ENCODE measurements around the gene TJP1. TPM values are rescaled to one million over a fixed set of nuclear protein-coding genes. Genes with fewer than 3 reads are reported as not detected.
"Not testable (repeated sequence)": the region's sequence is repeated elsewhere in the genome, so short reads cannot be mapped to it uniquely, and the experiment has no call there.

The TJP1 gene
- total and polyA plus RNA-seq, 2 donors: 38.7 to 149 TPM

DNA sequence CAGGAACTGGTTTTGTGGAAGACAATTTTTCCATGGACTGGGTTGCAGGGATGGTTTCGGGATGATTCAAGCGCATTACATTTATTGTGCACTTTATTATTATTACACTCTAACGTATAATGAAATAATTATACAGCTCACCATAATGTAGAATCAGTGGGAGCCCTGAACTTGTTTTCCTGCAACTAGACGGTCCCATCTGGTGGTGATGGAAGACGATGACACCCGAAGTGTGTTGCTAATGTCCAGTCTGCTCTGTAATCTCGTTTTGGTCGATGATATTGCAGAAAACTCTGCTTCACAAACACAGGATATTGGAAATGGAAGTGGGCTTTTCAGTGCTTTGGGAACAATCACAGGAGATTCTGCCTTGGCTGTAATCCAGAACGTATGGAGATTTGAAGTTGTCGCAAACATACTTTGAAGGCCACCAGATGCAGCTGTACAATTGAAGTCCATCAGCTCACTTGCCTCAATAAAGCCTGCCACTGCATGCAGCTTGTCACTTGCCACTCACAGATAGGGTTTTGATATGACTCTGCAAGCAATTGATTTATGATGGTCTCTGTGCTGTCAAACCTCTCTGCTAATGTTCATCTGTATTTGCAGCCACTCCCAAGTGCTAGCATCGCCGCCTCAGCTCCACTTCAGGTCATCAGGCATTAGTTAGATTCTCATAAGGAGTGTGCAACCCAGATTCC is 141.7 kb downstream of the TJP1 start:
- H3K4me3 ChIP-seq (ENCODE audit: low read depth, low read length): no peak overlapping the region
- no peaks in the 10 kb centered on the region for H3K4me1 ChIP-seq (ENCODE audit: insufficient read depth)
- 53% methylated on average over 12 of the region's 12 CpGs for whole genome bisulfite sequencing
- H3K36me3 ChIP-seq (ENCODE audit: insufficient read depth): no peaks in the 10 kb centered on the region
- no peak overlapping the region for H3K27ac ChIP-seq (ENCODE audit: low read depth)
- no peak for DNase-seq (ENCODE audit: extremely low spot score)

DNA sequence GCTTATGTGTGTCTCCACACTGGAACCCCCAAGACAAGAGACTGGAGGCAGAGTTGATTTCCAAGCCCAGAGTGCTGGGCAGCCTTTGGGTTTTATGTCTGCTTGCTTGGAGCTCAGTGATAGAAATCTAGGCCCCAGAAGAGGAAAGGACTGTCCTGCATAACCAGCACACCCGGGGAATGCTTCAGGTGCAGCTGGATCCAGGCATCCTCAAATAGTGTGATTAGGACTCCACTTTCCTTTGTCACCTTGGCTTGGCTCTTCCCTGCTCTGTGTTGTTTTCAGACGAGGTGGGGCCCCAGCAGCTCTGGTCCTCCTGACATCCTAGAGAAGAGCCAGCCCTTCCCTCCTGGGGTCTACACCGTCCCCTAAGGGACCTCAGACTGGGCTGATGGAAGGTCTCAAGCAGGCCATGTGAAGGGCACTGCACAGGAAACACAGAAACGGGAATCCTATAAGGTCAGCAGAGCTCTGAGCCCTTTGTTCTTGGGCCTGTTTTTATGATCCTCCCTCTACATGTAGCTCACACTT is 143.7 kb downstream of the TJP1 start:
- Histone ChIP-seq H3K4me1 (ENCODE audit: insufficient read depth) (peaks cover 1% of the 10 kb centered on the region), H3K36me3 (ENCODE audit: insufficient read depth) (no peaks in the 10 kb centered on the region), H3K27ac (ENCODE audit: low read depth) (no peak overlapping the region), H3K4me3 (ENCODE audit: low read depth, low read length) (no peak overlapping the region)
- DNase-seq (ENCODE audit: extremely low spot score): no peak
- WGBS: 82% methylated on average over 4 of the region's 4 CpGs

DNA sequence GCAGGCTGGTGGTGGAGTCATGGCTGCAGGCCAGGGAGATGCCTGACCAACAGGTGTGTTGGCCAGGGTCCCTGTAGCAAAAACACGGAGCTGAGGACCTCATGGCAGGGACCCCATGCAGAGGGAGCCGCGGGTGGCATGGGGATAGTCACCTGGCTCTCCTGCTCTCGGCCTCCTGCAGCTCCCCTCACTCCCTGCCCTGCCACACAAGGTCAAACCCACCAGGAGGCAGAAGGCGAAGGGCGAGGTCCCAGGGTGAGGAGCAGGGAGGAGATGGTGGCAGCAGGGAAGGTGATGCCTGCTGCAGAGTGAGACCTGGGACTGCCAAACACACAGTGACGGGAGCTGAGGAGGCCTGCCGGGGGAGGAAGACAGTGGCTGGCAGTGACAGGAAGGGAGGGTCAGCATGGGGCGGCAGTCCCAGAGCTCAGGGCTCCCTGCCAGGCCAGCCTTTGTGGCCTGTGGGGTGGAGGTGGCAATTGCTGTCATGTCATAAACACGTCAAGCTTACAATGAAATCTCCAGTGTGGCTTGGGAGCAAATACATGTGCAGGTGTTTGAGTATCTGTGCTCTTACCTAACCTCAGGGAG is 144.3 kb downstream of the TJP1 start:
- Histone ChIP-seq H3K4me1 (ENCODE audit: insufficient read depth) (peaks cover 1% of the 10 kb centered on the region), H3K36me3 (ENCODE audit: insufficient read depth) (no peaks in the 10 kb centered on the region), H3K4me3 (ENCODE audit: low read depth, low read length) (no peak overlapping the region), H3K27ac (ENCODE audit: low read depth) (no peak overlapping the region)
- WGBS: 84% methylated on average over 10 of the region's 10 CpGs
- no peak for DNase-seq (ENCODE audit: extremely low spot score)

DNA sequence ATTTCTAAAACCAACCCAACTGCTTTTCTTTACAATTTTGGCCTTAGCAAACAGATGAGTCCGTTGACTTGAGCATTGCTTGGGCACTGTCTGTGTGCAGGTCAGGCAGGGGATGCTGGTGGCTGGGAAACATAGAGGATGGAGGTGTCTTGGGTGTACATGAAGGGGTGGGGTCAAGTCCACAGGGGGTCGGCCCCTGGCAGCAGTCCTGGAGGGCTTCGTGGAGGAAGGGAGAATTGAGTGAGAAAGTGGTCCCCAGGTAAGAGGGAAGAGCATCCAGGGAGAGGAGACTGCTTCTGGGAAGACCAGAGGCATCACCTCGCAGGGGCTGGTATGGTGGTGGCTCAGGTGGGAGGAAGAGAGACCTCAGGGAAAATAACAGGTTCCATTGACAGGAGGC is 144.8 kb downstream of the TJP1 start:
- no peak overlapping the region for H3K4me3 ChIP-seq (ENCODE audit: low read depth, low read length)
- no peaks in the 10 kb centered on the region for H3K36me3 ChIP-seq (ENCODE audit: insufficient read depth)
- H3K4me1 ChIP-seq (ENCODE audit: insufficient read depth): peaks cover 1% of the 10 kb centered on the region
- 78% methylated on average over 4 of the region's 4 CpGs for WGBS
- no peak overlapping the region for H3K27ac ChIP-seq (ENCODE audit: low read depth)
- DNase-seq (ENCODE audit: extremely low spot score): no peak

DNA sequence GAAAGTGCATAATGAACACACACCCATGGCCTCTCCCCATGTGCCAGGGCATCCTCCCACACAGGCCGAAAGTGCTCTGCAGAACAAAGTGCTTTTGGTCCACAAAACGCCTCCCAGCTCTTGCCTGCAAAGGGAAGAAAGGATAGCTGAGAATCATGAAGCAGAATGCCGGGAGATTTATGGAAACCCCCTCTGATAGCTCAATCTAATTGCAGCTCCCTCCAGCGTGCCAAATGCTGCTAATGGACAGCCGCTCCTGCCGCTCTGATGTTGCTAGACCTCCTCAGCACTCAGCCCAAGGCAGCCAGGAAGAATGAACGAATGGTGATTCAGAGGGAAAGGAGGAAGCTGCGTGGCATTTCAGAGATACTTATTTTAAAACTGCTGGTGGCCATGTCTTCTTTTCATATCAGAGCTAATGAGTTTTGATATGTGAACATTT is 145.3 kb downstream of the TJP1 start:
- peak; percentile 20 for DNase-seq (ENCODE audit: extremely low spot score)

DNA sequence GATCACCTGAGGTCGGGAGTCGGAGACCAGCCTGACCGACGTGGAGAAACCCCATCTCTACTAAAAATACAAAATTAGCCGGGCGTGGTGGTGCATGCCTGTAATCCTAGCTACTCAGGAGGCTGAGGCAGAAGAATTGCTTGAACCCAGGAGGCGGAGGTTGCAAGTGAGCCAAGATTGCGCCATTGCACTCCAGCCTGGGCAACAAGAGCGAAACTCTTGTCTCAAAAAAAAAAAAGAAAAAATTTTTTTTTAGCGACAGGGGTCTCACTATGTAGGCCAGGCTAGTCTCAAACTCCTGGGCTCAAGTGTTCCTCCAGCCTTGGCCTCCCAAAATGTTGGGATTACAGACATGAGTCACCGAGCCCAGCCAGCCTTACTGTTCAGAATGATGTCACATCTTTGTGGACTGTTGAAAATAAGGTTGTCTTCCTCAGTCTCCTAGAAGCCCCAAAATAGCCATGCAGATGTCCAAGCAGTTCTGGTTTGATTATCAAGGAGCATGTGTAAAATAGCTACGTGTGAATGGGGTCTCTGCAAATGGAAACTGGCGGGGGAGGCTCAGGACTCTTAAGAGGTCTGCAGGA is 145.8 kb downstream of the TJP1 start:
- WGBS: 91% methylated on average over 13 of the region's 13 CpGs
- H3K36me3 ChIP-seq (ENCODE audit: insufficient read depth); DNase-seq (ENCODE audit: extremely low spot score); H3K27ac ChIP-seq (ENCODE audit: low read depth); H3K4me3 ChIP-seq (ENCODE audit: low read depth, low read length); H3K4me1 ChIP-seq (ENCODE audit: insufficient read depth): not testable (repeated sequence)

More for the DNA sequence above, 145.3 kb downstream of the TJP1 start:
- Histone ChIP-seq H3K36me3 (ENCODE audit: insufficient read depth) (no peaks in the 10 kb centered on the region), H3K27ac (ENCODE audit: low read depth) (no peak overlapping the region), H3K4me1 (ENCODE audit: insufficient read depth) (peaks cover 1% of the 10 kb centered on the region), H3K4me3 (ENCODE audit: low read depth, low read length) (no peak overlapping the region)
- WGBS: 69% methylated on average over 8 of the region's 8 CpGs

DNA sequence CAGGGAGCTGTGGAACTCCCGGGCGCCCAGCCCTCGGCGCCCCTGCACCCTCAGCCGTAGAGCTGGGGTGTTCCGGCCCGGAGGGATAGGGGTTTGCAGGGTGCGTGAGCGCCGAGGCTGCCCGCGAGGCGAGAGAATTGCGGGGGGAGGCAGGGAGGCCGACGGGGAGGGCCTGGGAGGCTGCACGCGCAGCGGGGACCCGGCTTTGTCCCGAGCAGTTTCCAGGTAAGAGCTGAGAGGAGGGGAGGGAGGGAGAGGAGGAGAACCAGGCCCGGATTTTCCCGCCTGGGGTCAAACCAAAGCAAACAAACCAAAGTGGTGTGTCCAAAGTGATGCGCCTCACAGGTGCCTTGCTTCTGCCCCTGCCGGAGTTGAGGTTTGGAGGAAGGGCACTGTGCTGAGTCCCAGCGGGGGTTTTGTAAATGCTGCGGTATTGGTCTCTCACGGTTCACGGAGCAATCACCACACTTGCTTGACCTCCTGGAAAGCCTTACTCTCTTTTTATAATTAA is 146.4 kb downstream of the TJP1 start:
- WGBS: 51% methylated on average over 29 of the region's 29 CpGs
- H3K4me1 ChIP-seq (ENCODE audit: insufficient read depth): peaks cover 1% of the 10 kb centered on the region
- H3K36me3 ChIP-seq (ENCODE audit: insufficient read depth): no peaks in the 10 kb centered on the region
- no peak overlapping the region for H3K27ac ChIP-seq (ENCODE audit: low read depth)
- no peak overlapping the region for H3K4me3 ChIP-seq (ENCODE audit: low read depth, low read length)
- no peak for DNase-seq (ENCODE audit: extremely low spot score)

DNA sequence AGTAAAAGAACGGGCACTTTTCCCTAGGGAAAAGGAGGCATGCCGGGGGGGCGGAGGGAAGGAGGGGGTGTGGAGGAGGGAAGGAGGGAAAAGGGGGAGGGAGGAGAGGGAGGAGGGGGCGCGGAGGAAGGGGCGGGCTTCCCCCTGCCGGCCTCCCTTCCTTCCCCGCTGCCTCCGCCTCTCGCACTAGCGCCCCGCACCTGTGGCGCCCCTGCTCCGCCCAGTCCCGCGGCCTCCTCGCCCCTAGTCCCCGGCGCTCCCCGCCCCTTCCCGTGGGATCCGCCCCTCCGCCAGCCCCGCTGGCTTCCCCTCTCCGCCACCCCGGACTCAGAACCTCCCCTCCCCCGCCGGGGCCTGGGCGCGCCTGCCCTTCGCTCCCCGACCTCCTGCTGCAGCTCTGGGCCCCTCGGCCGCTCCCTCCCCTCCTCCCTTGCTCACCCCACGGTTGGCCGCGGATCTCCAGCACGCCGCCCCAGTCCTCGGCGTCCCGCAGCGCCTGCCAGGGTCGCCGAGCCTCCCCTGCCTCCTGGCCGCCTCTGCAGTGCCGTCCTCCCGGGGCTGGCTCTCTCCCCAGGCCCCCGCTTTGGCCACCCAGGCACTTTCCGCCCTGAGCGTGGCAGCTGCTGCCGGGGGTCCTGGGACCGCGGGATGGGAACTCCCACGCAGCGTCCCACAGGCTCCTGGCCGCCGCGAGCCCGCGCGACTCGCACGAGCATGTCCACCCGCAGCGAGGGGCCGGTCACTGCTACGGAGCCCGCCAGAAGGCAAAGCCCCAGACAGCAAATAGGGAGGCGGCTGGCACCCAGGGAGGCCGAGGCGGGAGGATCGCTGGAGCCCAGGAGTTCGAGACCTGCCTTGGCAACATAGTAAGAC is 147.4 kb downstream of the TJP1 start:
- DNase-seq (ENCODE audit: extremely low spot score): peak; percentile 8
- Histone ChIP-seq H3K27ac (ENCODE audit: low read depth) (no peak overlapping the region), H3K36me3 (ENCODE audit: insufficient read depth) (no peaks in the 10 kb centered on the region), H3K4me1 (ENCODE audit: insufficient read depth) (peaks cover 1% of the 10 kb centered on the region), H3K4me3 (ENCODE audit: low read depth, low read length) (peak overlapping the region; percentile 53)
- 1% methylated on average over 71 of the region's 74 CpGs for WGBS

DNA sequence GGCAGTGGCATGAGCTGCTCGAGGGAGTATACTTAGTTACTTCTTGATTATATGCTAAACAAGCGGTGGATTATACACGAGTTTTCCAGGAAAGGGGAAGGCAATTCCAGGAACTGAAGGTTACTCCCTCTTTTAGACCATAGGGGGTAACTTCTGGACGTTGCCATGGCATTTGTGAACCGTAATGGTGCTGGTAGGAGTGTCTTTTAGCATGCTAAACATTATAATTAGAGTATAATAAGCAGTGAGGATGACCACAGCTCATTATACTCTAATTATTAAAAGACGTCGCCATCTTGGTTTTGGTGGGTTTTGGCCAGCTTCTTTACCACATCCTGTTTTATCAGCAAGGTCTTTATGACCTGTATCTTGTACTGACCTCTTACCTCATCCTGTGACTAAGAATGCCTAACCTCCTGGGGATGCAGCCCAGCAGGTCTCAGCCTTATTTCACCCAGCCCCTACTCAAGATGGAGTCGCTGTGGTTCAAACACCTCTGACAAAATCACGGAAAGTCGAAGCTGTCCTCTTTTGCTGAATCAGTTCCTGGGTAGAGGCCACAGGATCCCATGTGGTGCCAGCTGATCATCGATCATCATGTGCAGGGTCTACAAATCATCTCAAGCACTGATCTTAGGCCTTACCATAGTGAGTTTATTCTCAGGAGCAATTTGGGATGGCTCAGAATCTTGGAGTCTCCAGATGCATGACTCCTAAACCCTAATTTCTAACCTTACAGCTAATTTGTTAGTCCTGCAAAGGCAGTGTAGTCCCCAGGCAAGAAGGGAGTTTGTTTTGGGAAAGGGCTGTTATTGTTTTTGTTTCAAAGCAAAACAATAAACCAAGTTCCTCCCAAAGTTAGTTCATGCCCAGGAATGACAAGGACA is 149.1 kb downstream of the TJP1 start:
- DNase-seq (ENCODE audit: extremely low spot score): no peak
- peaks cover 1% of the 10 kb centered on the region for H3K4me1 ChIP-seq (ENCODE audit: insufficient read depth)
- no peak overlapping the region for H3K4me3 ChIP-seq (ENCODE audit: low read depth, low read length)
- H3K36me3 ChIP-seq (ENCODE audit: insufficient read depth): no peaks in the 10 kb centered on the region
- H3K27ac ChIP-seq (ENCODE audit: low read depth): no peak overlapping the region
- 82% methylated on average over 11 of the region's 11 CpGs for whole genome bisulfite sequencing

DNA sequence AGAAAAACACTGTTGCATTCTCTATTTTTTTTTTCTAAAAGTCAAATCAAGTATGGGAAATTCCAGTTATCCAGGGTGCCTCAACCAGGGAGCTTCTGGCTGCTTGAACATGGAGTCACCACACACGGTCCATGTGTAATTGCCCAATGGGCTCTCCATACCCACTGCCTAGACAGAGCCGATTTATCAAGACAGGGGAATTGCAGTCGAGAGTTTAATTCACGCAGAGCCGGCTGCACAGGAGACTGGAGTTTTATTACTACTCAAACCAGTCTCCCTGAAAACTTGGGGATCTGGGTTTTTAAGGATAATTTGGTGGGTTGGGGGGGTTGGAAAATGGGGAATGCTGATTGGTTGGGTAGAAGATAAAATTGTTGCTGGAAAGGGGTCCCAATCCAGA is 149.8 kb downstream of the TJP1 start:
- no peak overlapping the region for H3K27ac ChIP-seq (ENCODE audit: low read depth)
- no peak overlapping the region for H3K4me3 ChIP-seq (ENCODE audit: low read depth, low read length)
- H3K36me3 ChIP-seq (ENCODE audit: insufficient read depth): no peaks in the 10 kb centered on the region
- no peak for DNase-seq (ENCODE audit: extremely low spot score)
- WGBS: 93% methylated on average over 5 of the region's 5 CpGs
- peaks cover 1% of the 10 kb centered on the region for H3K4me1 ChIP-seq (ENCODE audit: insufficient read depth)

DNA sequence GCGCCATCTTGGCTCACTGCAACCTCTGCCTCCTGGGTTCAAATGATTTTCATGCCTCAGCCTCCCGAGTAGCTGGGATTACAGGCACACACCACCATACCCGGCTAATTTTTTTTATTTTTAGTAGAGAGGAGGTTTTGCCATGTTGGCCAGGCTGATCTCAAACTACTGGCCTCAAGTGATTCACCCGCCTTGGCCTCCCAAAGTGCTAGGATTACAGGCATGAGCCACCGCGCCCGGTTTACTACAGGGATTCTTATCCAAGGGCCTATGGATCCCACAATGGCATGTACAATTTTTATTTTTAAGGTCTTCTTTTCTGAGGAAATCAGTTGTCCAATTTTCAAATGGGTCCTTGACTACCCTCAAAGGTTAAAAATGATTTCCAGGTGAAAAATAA is 150.2 kb downstream of the TJP1 start:
- H3K36me3 ChIP-seq (ENCODE audit: insufficient read depth); H3K4me1 ChIP-seq (ENCODE audit: insufficient read depth); H3K27ac ChIP-seq (ENCODE audit: low read depth); DNase-seq (ENCODE audit: extremely low spot score); H3K4me3 ChIP-seq (ENCODE audit: low read depth, low read length): not testable (repeated sequence)
- WGBS: 96% methylated on average over 7 of the region's 7 CpGs
